Left lung (tissue), 10 donors: ENCODE data around the gene HECTD4. TPM values are rescaled to one million over a fixed set of nuclear protein-coding genes. Genes with fewer than 3 reads are reported as not detected.

ENCODE experiments used
- ATAC-seq: fragments of 200-7000 bp; cut with Tn5 transposase; one replicate; pipeline ENCODE4 v1.9.1; 2020; ENCODE audit warnings: moderate library complexity
- DNase-seq, 4 donors: peaks; one replicate each; pipeline ENCODE4 v3.0.0-alpha.2; 2013 to 2020
- H3K27ac ChIP-seq, 2 donors: fragments of 200-600 bp; sonication (generic) in 1 of 2; one replicate each; pipeline versions ENCODE4 v1.5.0 to v1.8.0; 2020 to 2021
- H3K27me3 ChIP-seq, 2 donors: fragments of 200-600 bp; sonication (generic) in 1 of 2; one replicate each; pipeline versions ENCODE4 v1.5.0 to v1.8.0; 2020 to 2021
- H3K36me3 ChIP-seq, 2 donors: fragments of 200-600 bp; sonication (generic) in 1 of 2; one replicate each; pipeline versions ENCODE4 v1.5.0 to v1.8.0; 2020 to 2021
- H3K4me1 ChIP-seq, 2 donors: fragments of 200-600 bp; one replicate each; pipeline ENCODE4 v1.8.0; 2021
- H3K4me3 ChIP-seq, 2 donors: fragments of 200-600 bp; sonication (generic) in 1 of 2; one replicate each; pipeline versions ENCODE4 v1.5.0 to v1.8.0; 2020 to 2021; ENCODE audit warnings: mild to moderate bottlenecking in 1 of 2
- H3K9me3 ChIP-seq, 2 donors: fragments of 200-600 bp; sonication (generic) in 1 of 2; one replicate each; pipeline versions ENCODE4 v1.5.0 to v1.8.0; 2020 to 2021
- intact Hi-C, 2 donors: fragments of 100-400 bp; cut with DNase I; formaldehyde crosslinking; loops; one replicate each; pipeline versions ENCODE4 v1.11.2 to v1.14.2; 2022
- polyA plus RNA-seq, 6 donors: library from polyadenylated mRNA; unstranded; fragments of 120-200 nt; gene quantifications; one replicate each; pipeline ENCODE4 v1.2.1, GENCODE V29; 2013; ENCODE audit not compliant: insufficient read length in 6 of 6
- total RNA-seq, 2 donors: library from RNA; stranded (reverse); fragmentation: NEBNext Ultra II Directional; extraction: Animal tissue kit (Norgen Biotek cat#: 25700); gene quantifications; one replicate each; pipeline ENCODE4 v1.2.1, GENCODE V29; 2021
- TF ChIP-seq, protein P1 (sequence below), 2 donors: fragments of 200-600 bp; sonication (generic) in 1 of 2; IDR thresholded peaks; one replicate each; pipeline versions ENCODE4 v1.5.0 to v1.8.0; 2021; ENCODE audit warnings: antibody characterized with exemption in 2 of 2
- donor health status: DM: no; HTN: yes; CAD: no.
- donor health status: DM: no; HTN: no; CAD: no.

The HECTD4 gene
- total and polyA plus RNA-seq, 8 donors = 41.3 to 78.6 (median 64.9) TPM

GRCh38 chr12:112121780-112122565 lies 260.3 kb downstream of the HECTD4 start:
- DNase-seq (peak in 2 of 4 donors; percentile 80 to 83), ATAC-seq (peak; percentile 33)
- no peak overlapping the region for H3K4me3 ChIP-seq
- H3K27ac ChIP-seq = peak overlapping the region; percentile 69 to 80
- intact Hi-C loops = no loop called here
- H3K36me3 ChIP-seq = no peaks in the 10 kb centered on the region
- no peaks in the 10 kb centered on the region for H3K9me3 ChIP-seq
- H3K27me3 ChIP-seq = no peaks in the 10 kb centered on the region
- TF ChIP-seq, protein P1, sequence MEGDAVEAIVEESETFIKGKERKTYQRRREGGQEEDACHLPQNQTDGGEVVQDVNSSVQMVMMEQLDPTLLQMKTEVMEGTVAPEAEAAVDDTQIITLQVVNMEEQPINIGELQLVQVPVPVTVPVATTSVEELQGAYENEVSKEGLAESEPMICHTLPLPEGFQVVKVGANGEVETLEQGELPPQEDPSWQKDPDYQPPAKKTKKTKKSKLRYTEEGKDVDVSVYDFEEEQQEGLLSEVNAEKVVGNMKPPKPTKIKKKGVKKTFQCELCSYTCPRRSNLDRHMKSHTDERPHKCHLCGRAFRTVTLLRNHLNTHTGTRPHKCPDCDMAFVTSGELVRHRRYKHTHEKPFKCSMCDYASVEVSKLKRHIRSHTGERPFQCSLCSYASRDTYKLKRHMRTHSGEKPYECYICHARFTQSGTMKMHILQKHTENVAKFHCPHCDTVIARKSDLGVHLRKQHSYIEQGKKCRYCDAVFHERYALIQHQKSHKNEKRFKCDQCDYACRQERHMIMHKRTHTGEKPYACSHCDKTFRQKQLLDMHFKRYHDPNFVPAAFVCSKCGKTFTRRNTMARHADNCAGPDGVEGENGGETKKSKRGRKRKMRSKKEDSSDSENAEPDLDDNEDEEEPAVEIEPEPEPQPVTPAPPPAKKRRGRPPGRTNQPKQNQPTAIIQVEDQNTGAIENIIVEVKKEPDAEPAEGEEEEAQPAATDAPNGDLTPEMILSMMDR (IDR thresholded peaks at IDR 0.05) = no peak
- peaks cover 14 to 53% of the 10 kb centered on the region in 2 donors for H3K4me1 ChIP-seq

GRCh38 chr12:112117685-112118084 lies 264.5 kb downstream of the HECTD4 start:
- Histone ChIP-seq H3K36me3 (no peaks in the 10 kb centered on the region), H3K27ac (peak overlapping the region in 1 of 2 donors; percentile 86), H3K4me1 (peaks cover 3 to 43% of the 10 kb centered on the region in 2 donors), H3K27me3 (no peaks in the 10 kb centered on the region), H3K9me3 (no peaks in the 10 kb centered on the region), H3K4me3 (no peak overlapping the region)
- ATAC-seq (peak; percentile 22), DNase-seq (no peak)
- TF ChIP-seq, protein P1 (IDR thresholded peaks at IDR 0.05) = no peak
- intact Hi-C loops = no loop called here

- Histone ChIP-seq H3K4me3 (no peak overlapping the region), H3K27ac (peak overlapping the region; percentile 58 to 86)
- DNase-seq = peak in 3 of 4 donors; percentile 52 to 79 (median 70)
Measured at GRCh38 chr12:112116232-112117060, 265.8 kb downstream of the HECTD4 start.

GRCh38 chr12:112115259-112116045 lies 266.8 kb downstream of the HECTD4 start:
- ATAC-seq = no peak
- H3K9me3 ChIP-seq = no peaks in the 10 kb centered on the region
- H3K27ac ChIP-seq = no peak overlapping the region
- TF ChIP-seq, protein P1 (IDR thresholded peaks at IDR 0.05) = no peak
- H3K36me3 ChIP-seq = no peaks in the 10 kb centered on the region
- no peak for DNase-seq
- no peaks in the 10 kb centered on the region for H3K27me3 ChIP-seq
- no peak overlapping the region for H3K4me3 ChIP-seq
- intact Hi-C loops = no loop called here
- H3K4me1 ChIP-seq = peaks cover 0 to 54% of the 10 kb centered on the region in 2 donors

More at GRCh38 chr12:112116232-112117060, 265.8 kb downstream of the HECTD4 start:
- intact Hi-C loops = no loop called here
- ATAC-seq = peak; percentile 77
- TF ChIP-seq, protein P1 (IDR thresholded peaks at IDR 0.05) = no peak
- Histone ChIP-seq H3K27me3 (no peaks in the 10 kb centered on the region), H3K36me3 (no peaks in the 10 kb centered on the region), H3K9me3 (no peaks in the 10 kb centered on the region), H3K4me1 (peaks cover 0 to 54% of the 10 kb centered on the region in 2 donors)
